NCI-H146 (cell line): ENCODE measurements around the gene PPP2R2D.

Source experiments
- DNase-seq: peaks from one replicate; lab custom pipeline; 2025; lab: John Stamatoyannopoulos, UW

The PPP2R2D gene

DNA sequence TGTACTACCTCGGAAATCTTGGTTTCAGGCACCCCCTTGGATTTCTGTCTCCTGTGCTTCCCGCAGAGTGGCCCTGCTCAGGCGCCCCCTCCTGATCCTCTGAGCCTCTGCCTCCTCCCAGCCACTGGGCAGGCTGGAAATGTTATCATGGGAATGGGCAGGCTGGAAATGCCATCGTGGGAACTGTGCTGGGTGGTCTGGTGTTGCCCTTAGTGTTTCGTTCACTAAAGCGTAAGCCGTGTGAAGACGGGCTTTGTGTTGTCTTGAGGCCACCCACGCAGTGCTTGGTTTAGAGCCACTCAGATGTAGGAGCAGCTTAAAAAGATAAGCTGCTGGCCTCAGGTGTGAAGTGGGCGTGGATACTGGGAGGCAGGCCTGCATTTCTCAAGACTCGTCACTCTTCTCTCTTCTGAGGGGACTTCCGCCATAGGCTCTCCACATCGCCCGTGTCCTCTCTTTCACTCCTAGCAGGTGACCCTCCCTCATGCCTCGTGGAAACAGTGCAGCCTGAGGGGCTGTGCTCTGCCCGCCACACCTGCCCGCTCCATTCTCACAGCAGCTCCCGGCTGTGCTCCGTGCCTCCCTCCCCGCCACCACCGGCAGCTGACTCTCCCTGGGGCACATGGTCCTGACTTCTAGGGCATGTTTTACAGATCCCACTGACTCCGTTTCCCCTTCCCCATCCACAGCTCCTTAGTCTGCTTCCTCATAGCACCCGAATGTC, 28.5 kb downstream of the PPP2R2D start:
- DNase-seq, result no peak

DNA sequence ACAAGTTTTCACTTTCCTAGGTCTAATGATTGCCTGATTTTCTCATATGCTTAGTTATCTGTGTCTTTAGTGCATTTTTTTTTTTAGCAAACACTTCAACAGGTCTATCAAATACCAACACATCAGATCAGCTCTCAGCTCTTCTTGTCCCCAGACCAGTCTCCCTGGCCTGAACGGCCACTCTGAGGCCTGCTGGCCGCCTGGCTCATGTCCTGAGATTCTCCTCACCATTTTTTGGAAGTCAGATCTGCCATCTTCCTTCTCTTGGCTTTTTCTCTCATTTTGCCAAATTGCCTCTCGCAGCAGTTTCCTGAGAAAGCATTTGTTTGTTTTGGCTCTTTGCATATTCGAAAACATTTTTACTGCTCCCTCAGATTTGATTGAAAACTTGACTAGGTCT, 29.3 kb downstream of the PPP2R2D start:
- DNase-seq, result no peak

DNA sequence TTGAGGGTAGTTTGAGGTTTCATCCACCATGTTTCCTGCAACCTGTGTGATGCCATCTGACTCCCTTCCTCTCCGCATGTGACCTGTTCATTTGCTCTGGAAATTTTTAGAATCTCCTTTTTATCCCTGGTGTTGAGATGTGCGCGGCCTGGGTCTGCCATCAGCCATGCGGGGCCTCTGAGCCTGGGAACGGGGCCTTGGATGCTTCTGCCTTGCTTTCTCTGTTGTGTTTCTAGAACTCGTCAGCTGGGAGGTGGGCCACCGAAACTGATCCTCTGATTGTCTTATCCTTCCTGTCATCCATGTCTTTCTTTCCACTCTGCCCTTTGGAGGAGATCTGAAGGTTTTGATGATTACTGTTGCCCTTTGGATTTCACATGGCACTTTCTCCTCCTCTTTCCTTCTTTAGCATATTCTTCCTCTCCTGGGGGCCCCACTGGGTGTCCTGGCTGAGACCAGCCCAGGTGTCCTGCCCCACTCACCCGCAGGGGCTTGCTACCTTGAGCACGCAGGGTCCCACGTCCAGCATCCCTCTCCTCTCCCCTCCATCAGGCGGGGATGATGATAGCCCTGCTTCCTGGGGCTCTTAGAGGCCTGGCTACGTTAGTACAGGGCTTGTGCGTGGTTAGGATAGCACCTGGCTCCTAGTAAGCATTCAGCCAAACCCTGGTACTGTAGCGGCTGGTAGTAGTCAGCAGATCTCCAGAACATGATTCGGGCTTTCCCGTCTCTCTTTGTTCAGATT, 29.9 kb downstream of the PPP2R2D start:
- no peak for DNase-seq

DNA sequence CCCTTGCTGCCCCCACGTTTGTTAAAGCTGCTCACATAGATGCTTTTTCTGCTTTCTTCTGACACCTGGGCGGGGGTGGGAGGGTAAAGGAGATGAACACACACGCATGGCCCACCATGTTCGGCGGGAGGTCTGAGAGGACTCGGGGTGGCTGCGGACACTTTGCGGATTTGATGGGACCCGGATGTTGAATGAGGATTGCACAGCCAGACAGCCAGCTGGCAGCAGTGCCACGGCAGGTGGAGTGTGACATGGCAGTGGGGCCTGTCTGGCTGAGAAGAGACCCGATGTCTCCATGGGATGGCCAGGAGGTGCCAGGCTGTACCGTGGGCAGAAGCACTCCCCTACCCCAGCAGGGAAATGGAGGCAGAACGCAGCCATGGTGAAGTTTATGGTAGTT, 31.2 kb downstream of the PPP2R2D start:
- no peak for DNase-seq

DNA sequence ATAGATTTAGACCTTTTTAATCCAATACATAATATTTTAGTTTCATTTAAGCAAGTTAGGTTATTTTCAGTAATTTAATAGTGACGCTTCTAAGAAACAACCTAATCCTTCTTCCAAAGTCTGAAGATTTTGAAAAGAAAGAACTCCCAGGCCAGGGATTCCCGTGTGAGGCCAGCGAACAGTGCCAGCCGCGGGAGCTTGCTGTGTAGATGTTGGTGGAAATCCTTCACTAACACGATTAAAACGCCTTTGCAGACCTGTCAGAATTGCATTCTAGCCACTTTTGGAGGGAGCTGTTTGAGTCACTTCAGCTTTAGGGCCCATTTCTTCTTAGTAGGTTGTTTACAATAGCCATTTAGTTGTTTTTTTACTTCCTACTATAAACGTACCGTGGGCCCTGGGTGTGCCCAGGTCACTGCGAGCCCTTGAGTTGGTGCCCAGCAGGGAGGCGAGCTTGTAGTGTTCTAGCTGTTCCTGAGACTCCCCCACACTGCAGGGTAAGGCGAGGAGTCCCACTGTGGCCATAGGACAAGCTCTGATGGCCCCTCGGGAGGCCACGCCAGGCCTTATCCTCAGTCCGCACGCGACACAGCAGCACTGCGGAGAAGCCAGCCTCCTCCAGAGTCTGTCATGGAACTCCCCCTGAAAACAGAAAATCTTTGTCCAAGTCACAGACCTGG, 32.3 kb downstream of the PPP2R2D start:
- no peak for DNase-seq

DNA sequence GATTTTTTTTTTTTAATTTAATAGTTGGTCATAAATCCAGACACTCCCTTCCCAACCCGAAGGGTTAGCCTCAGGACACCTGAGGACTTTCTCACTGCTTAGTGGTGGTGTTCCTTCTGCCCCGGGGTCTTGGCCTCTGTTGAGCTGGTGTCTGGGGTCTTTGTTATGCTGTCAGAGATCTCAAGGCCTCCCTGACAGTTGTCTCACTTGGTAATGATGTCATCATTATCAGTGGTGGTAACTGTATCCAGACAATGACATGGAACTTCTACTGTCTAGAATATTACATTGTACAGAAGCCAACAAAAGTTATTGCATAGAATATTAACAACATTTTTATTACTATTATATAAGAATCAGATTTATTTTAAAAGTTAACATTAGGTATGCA, 32.9 kb downstream of the PPP2R2D start:
- DNase-seq, result no peak

DNA sequence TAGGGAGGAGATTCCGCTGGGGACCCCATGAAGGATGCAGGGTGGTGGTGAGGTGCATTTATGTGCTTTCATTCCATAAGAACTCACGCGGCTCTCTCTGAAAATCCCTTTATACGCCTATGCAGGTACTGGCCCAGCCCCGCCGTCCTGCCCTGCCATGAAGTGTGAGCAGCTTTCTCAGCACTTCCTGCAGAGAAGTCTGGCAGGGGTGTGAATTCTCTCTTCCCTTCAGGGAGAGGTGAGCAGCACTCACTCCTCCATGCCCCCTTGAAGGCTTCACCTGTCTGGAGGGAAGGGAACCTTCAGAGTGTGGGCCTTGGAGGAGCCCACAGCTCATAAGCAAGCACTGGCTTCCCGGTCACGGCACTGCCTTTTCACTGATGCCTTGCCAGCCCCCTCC, 34.0 kb downstream of the PPP2R2D start:
- DNase-seq, result no peak

DNA sequence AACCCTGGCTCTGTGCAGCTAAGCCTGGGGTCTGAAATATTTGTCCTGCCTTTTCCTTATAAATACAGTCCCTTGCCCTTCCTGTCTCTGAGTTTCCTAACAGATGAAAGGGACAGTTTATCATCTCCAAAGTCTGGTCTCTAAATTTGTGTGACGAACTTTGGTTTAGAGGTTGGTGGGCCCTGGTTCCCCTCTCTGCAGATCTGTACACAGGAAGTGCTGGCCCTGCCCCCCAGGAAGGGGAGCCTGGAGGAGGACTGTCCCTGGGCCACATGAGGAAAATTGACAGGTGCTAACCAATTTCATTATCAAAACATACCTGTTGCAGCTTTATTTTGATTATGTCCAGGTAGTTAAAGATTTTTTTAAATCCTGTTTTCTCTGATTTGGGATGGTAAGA, 34.5 kb downstream of the PPP2R2D start:
- no peak for DNase-seq

DNA sequence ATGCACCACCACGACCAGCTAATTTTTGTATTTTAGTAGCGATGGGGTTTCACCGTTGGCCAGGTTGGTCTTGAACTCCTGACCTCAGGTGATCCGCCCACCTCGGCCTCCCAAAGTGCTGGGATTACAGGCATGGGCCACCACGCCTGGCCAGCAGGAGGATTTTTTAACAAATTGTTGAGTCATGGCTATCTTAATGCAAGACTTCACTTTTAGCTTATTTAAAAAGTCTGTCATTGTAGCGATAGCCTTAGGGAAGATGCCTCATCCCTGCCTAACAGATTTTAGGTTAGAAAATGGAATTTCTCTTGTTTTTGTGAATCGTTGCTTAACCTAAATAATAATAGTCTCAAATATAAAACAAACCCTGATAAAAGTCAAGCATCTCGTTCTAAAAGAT, 35.5 kb downstream of the PPP2R2D start:
- no peak for DNase-seq

DNA sequence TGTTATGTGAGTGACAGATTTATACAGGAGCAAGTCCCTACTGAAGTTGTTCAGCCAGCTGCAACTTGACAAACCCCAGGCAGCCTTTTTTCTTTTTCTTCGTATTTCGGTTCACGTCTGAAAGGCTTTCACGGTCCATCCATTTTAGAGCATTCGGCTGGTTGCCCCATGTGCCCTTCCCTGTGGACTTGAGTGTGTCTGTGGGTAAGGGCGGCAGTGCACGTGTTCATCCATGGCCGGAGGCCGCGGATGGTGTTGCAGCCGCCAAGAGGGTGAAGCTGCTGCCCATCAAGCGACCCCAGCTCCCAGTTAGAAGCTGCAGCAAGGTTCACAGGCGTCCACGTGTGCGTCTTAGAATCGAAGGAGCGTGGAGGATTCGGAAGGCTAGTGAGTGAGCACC, 35.9 kb downstream of the PPP2R2D start:
- DNase-seq, result no peak

DNA sequence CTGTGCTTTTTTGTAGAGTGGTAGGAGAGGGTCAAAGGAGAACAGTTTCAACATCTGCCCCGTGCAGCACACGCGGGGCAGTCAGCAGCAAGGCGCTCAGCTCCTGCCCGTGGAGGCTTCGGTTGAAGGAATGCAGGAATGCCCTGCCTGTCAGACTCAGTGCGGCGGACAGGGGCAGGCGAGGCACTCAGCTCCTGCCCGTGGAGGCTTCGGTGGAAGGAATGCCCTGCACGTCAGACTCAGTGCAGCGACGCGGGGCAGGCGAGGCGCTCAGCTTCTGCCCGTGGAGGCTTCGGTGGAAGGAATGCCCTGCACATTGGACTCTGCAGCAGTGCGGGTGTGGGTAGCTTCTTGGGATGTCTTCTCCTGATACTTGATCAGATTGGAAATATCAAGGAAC, 37.0 kb downstream of the PPP2R2D start:
- no peak for DNase-seq

DNA sequence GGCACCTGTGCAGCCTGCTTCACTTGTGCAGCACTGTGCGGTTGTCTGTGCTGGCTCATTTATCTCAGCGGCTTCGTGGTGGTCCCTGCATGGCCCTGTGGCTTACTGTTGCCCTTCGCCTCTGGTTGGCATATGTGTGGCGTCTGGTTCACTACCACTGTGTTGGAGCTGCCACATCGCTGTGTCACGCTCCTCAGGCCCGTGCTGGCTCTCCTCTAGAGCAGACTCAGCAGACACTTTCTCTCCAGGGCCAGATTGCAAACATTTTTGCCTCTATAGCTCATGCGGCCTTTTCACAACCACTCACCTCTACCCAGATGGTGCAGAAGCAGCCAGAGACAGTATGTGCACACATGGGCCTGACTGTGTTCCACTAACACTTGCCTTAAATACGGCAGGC, 37.9 kb downstream of the PPP2R2D start:
- no peak for DNase-seq

DNA sequence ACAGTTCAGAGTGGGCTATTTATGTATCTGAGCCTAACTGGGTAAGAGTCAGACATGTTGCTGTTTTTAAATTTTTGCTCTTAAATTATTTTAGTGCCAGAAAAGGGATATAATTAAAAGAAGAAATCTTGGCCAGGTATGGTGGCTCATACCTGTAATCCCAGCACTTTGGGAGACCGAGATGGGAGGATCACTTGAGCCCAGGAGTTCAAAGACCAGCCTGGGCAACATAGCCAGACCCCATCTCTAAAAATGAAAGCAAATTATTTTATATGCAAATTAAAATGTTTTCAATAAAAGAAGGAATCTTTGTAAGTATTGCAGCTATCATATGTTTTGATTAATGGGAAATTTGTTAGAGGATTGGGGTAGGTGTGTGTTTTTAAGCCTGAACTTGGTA, 41.6 kb downstream of the PPP2R2D start:
- DNase-seq, result no peak

DNA sequence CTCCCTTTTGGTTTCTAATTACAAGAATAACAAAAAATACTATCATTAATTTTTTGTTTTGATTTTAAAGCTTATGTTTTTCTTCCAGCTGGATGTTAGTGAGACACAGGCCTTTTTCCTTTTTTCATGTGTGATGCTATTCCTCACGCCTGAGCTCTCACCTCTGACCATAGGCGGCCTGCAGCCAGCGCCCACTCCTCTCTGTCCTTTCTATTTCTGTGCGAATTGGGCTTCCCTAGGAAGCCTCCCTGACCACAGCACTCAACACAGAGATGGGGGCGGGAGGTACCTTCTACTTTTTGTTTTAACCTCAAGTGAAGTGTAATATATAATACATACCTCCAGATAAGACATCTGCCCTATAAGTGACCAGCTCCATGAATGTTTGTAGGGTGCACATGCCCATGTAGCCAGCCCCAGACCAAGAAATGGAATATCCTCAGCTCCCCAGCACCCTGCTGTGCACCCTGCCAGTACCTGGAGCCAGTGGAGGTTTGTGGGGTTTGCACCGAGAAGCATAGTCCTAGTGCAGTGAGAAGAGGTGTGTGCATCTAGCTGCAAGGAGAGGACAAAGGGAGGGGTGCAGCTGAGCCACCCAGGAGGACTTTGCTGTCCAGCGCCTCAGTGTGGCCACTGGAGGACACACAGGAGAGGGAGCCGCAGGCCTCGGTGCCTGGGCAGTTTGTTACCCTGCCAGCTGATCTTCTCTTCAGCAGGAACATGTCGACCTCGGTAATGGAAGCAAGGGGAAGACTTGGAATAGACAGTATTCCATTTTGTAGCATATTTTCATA, 42.4 kb downstream of the PPP2R2D start:
- DNase-seq, result no peak

DNA sequence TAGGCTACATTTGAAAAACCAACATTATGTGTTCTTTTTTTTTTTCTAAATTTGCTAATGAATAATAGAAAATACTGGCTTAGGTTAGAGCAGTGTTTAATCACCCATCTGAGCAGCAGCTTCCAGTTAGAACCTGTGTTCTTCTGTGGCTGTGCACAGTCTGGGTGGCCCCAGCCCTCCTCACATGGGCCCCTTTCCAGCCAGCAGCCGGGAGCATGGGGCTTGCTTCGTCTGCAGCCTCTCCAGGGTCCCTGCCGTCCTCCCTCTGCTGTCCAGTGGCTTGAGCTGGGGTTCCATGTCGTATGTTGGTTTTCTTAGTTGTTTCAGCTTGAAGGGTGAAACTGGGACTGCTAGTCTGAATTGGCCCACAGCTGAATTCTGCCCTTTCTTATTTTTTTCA, 43.6 kb downstream of the PPP2R2D start:
- no peak for DNase-seq

DNA sequence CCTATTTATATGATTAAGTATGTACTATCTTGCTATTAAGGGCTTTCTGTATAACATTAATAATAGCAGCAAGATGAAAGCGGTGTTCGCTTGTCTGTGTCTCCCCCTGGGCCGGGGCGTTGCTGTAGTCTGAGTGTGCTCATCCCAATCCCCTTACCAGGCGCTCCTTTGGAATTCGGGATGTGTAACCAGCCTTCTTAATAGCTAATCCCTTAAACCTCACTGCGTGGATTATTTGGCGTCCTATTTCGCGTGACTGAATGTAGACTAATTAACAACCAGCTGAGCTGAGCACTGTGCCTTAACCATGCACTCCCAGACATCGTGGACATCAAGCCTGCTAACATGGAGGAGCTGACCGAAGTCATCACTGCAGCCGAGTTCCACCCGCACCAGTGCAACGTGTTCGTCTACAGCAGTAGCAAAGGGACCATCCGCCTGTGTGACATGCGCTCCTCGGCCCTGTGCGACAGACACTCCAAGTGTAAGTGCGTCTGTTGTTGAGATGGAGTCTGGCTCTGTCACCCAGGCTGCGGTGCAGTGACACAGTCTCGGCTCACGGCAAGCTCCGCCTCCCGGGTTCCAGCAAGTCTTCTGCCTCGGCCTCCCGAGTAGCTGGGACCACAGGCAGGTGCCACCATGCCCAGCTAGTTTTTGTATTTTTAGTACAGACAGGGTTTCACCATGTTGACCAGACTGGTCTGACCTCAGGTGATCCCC, 44.3 kb downstream of the PPP2R2D start:
- no peak for DNase-seq

DNA sequence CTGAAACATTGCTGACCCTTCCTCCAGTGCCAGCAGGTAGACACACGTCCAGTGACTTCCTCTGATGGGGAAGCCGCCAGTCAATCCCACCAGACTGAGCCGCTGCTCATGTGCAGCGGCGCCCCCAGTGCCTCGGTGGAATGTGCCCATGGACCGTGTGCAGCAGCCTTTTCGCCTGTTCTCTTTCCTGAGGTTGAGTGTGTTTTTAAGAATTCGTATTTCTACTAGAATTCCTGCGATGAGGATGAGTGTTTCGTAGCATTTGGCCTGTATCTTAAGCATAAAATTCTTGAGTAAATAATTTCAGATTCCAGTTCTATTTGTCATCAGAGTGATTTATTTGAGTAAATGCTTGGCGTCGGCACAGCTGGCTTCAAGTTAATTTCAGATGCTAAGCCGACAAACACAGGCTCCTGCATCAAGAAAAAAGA, 45.5 kb downstream of the PPP2R2D start:
- DNase-seq, result no peak

DNA sequence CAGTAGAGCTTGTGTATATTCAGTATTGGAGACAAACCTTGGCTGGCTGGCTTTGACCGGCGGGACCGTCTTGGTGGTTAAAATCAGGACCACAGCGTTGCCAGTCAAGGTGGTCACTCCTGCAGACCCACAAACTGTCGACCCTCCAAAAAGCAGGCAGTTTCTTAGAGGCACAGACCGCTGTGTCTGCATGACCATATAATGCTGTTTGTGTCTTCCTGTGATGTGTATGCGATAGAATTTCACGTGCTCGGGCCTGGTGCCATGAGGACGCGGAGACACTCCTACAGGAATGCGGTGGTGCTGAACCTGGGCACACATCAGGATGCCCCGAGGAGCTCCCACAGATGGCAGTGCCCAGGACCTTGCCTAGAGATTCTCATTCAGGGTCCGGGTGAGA, 46.1 kb downstream of the PPP2R2D start:
- DNase-seq, result no peak

DNA sequence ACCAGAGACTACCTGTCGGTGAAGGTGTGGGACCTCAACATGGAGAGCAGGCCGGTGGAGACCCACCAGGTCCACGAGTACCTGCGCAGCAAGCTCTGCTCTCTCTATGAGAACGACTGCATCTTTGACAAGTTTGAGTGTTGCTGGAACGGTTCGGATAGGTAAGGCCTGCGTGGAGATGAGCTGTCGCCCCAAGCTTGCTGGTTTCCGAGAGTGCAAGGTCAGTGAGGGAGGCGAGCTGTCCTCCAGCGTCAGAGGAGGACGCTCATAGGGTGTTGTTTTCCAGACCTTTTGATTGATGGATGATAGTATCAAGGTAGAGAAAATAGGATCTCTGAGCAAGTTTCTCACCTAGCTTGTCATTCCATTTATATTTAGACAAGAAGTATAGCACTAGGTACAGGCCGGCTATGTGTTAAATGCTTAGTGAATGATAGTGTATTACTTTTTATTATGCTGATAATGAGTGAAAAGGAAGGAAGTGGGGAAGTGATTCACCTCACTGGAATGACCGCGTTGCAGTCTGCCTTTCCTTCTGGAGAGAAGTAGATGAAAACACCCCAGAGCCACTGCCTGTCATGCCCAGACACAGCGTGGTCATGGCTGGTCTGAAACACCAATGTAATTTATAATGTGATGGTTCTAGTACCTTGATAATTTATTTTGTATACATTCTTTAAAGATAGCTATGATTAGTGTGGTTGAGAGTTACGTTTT, 47.0 kb downstream of the PPP2R2D start:
- no peak for DNase-seq

DNA sequence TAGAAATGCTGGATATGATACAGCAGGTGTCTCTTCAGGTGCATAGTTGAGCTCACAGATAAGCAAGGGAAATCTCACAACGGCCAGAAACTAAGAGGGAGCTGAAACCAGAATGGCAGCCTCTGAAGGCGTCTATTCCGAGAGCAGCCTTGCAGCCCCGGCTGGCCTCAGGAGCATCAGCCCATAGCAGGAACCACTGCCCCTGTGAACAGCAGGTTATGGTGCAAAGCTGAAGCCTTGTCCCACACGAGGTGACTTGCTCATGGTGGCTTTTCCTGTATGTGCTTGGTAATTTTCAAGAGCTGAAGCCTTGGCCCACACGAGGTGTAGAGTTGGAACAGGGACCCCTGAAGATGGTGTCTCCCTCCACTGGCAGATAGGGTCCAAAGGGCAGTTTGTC, 47.7 kb downstream of the PPP2R2D start:
- DNase-seq, result no peak
